Measurements from ENCODE around the gene CACNA1D.

Gene CACNA1D

DNA sequence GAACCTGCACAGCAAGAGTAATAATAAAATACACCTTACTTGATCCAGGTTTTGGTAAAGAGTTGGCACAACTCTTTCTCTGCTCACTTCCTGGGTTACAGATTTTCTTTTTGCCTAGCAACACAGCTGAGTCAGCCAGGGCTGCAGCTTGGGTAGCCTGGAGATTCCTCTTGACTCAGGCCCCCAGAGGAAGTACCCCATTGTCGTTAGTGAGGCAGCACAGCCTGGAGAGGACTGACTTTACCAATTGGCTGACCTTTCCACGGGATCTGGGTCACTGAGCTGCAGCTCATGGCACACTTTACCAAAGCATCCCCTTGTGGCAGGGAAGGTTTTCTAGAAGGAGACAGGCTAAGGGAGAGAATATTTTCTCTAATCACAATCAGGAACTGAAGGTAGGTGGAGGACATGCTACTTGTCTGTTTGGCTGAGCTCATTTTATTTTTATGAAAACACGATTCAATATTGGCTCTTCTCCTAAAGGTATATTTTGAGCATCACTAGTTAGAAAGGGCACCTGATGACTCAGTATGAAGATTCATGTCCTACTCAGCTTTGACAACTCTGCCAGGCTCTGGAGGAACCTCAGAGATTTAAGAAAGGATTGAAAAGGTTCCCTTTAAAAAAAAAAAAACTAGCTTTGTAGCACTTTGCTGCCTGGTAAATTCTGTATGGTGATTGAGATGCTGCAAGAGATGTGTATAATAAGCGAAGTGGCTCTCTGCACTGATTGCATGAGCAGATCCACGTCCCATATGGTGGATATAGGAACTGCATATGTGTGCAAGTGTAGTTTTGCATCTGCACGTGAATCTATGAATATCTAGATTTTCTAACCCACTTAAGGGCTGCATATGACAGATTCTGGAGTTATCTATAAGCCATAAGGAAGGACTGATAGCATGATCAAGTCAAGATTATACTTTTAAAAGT lies 227.0 kb downstream of the CACNA1D start:
- no peak for DNase-seq

DNA sequence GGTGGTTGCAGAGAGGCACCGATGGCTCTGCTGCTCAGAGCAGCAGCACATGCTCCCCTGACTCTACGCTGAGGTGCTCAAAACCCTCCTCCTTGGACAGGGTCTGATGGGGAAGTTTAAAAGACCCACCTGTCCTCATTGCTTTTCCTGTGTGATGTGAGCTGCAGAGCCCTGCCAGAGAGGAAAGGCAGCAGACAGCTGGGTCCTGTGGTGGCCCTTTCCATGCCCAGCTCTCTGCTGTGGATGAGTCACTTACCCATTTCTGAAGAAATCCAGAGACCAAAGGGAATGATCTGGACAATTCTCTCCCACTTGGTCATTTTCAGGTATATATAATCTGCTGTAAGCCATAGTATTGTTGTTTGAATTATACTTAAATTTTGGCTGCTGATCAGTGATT lies 230.2 kb downstream of the CACNA1D start:
- no peak for DNase-seq

DNA sequence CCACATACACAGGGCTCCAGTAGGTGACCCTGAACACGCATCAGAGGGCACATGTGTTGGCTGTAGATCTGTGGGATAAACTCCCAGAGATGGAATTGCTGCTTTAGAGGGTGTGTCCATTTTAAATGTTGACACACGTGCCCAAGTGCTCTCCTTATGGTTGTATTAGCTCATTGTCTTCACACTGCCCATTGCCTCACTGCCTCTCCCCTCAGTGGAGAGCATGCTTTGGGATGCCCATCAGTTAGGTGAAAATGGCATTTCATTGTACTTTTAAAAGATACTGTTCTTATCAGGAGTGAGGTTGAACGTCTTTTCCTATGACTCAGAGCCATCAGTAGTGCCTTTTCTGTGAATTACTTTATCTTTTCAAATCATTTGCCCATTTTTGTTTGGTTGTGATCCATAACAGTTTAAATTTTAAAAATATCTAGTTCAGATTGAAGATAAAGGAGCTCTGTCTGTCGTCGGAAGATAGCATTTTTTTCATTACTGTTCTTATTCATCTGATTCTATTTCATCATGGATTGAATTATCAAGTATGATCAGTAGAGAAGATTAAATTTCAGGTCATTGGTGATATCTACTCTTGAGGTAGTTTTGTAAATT lies 231.1 kb downstream of the CACNA1D start:
- no peak for DNase-seq

DNA sequence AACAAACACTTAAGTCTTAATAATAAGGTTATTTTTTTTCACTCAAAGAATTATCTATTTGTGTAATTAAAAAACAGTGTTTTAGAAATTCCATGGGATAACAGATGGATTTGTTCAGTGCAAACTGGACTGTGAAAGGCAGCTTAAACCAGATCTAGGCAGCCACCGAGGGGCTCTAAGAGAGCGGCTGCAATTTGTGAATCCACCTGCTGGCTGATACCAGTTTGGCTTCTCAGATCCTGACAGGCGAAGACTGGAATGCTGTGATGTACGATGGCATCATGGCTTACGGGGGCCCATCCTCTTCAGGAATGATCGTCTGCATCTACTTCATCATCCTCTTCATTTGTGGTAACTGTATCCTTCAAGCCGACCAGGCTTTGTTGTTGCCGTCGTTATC lies 232.2 kb downstream of the CACNA1D start:
- no peak for DNase-seq

DNA sequence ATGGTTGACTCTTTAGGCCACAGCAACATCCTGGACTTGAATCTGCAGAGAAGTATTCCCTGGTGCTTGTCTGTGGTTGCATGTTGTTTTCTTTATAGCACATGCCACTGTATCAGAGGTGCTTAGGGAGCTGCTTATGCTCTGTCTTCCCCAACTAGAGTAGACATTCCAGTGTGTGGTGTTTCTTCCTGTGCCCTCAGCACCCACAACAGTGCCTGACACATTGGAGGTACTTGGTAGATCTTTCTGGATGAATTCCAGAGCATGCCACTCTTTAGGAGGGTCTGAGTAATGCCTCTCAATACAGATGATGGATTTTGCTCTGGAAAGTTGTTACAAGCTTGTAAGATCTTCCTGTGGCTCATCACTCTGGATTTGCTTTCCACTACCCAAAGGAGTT lies 234.2 kb downstream of the CACNA1D start:
- DNase-seq, result no peak

DNA sequence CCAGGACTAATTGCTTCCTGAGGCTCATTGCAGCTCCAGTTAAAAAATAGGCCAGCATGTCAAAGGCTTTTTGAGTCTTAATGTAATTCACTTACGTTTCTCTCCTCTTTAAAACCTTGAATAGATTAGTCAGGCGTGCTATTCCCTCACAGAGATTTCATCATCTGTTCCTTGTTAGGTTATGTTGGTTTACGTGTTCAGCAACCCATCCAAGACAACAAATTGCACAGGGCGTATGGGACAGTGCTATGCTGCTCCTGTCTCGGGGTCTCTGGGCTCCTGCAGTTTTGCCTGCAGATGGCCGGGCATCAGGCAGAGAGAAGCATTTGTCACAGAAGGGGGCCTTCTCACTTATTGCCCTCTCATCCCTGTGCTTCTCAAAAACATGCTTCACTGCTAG lies 234.7 kb downstream of the CACNA1D start:
- no peak for DNase-seq

DNA sequence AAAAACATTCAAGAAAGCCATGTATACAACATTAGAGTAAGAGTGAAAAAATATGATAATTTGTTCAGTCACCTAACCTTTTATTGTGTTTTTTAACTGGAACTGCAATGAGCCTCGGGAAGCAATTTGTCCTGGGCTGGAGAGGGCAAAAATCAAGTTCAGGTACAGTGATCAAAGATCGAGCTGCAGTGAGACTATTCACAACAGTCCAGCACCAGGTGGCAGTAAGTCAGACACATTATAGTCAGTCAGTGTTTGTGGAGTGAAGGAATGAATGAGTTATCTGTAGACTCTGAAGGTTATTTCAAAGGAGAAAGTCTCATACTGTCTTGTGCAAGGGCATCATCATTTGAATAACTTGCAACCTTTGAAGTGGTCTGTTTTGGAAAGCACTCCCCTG lies 235.2 kb downstream of the CACNA1D start:
- no peak for DNase-seq

DNA sequence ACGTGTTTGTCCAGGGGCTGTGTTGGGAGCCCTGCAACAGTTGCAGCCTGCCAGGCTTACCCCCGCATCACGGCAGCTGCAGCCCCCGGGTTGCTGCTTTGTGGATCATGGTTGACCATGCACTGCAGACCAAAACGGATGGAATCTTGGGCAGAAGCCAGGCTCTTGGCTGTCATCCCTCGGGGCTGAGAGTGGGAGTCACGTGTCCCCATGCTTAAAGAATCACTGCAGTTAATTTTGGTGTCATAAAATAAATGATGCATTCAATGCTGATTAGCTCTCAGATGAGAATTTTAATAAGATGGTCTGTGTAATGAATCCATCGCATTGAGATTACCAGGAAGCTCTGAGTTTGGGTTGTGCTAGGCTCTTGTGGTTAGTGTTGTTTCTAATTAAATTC lies 236.2 kb downstream of the CACNA1D start:
- DNase-seq, result no peak

DNA sequence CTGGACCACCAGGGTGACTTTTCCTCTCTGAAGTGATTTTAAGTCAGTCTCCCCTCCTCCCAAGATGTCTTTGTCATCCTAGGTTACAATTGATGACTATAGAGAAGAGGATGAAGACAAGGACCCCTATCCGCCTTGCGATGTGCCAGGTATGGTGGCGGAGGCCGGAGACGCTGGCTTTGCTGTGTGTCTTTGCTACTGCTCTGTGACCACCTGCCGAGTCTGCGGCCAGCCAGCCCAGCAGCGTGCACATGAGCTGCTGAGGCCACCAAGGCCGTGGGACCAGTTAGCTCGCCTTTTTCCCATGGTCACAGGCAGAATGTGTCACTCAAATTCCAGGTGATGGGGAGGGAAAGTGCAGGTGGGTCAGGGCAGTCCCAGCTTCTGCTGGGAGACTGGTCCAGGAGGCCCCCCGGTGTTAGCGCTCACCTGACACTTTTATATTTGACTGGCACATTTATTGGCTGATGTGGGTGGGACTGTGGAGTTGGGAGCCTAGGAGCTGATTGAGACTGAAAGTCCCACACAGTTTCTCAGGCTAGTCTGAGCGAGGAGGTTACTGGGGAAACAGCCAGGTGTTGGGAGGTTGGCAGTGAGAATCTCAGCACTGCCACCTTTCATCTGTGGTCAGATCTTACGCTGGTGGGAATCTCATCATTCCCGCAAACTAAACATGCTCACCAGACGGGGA lies 237.7 kb downstream of the CACNA1D start:
- no peak for DNase-seq

DNA sequence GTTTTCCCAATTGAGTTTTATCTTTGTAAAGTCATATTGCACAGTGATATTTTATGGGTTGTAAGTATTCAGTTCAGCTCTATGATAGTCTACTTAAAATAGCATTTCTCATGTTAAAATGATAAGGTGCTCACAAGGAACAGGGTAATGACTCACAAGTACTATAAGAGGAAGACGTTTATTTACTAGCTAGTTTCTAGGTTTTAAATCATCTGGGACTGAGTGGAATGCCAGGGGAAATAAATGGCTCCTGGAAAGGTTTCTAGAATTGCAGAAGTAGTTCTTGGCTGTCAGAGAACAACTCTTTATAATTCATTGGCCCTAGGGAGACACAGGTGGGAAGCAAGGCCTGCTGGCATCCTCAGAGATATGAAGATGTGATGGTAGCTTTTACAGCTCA lies 239.0 kb downstream of the CACNA1D start:
- DNase-seq, result no peak

DNA sequence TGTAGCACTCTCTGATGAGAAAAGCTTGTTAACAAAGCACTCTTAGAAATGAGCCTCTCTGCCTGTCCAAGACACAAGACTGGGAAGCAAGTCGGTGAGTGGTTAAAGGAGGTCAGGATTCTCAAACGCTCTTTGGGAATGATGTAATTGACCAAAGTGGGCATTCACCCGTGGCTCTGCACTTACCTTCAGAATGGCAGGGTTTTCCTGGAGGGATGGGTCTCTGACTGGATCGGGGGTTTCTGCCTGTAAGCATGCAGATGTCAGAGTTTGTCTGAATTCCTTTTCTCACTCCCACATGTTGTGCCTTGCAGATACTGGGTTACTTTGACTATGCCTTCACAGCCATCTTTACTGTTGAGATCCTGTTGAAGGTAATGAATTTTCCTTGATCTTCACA lies 245.6 kb downstream of the CACNA1D start:
- no peak for DNase-seq

DNA sequence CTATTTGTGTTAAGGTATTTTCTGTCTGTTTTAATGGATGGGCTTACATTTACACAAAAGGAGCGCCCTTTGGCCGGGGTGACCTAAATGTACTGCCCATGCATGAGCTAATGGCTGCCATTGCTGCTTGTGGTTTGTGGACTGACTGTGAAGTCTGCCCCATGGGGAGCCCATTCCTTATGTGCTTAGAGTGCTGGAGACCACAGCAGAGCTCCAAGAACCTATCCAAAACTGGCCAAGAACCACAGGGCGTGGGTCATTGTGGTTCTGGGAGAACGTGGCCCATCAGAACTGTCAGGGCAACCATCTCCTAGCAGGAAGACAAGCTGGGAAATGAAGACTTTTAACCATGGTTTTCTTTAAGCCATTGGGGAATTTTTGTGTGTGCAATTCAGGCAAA lies 246.5 kb downstream of the CACNA1D start:
- no peak for DNase-seq

DNA sequence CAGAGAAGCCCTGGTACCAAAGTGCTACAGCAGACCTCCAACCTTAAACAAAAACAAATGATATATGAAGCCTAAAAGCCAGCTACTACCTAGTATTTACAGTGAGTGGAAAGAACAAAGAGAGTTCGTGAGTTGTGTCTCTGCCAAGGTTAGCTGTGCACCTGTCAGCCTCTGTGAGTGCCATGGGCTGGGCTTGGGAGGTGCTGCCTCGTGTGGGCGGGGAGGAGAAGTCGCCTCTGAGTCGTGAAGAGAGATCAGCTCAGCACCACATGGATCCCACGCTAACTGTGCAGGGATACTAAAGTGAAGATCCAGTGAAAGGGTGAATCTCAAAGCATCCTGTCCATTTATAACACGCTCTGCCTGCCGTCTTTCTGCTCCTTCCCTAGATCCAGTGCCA lies 249.9 kb downstream of the CACNA1D start:
- DNase-seq, result no peak

DNA sequence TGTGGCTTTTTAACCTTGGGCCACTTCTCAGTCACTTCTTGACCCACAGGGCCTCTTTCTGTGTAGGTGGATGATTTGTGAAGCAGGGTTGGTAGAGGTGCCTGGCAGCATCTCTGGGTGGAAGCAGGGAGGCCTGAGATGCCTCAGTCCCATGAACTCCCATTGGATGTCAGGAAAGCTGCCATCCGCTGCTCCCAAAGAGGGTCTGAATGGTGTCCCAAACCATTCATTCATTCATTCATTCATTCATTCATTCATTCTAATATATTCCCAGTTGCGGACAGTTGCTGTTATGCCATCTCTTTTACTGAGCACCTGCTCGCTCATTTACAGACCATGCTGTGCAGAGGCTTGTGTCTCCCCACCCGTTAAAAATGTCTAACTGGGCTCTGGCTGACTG lies 253.1 kb downstream of the CACNA1D start:
- DNase-seq, result no peak

DNA sequence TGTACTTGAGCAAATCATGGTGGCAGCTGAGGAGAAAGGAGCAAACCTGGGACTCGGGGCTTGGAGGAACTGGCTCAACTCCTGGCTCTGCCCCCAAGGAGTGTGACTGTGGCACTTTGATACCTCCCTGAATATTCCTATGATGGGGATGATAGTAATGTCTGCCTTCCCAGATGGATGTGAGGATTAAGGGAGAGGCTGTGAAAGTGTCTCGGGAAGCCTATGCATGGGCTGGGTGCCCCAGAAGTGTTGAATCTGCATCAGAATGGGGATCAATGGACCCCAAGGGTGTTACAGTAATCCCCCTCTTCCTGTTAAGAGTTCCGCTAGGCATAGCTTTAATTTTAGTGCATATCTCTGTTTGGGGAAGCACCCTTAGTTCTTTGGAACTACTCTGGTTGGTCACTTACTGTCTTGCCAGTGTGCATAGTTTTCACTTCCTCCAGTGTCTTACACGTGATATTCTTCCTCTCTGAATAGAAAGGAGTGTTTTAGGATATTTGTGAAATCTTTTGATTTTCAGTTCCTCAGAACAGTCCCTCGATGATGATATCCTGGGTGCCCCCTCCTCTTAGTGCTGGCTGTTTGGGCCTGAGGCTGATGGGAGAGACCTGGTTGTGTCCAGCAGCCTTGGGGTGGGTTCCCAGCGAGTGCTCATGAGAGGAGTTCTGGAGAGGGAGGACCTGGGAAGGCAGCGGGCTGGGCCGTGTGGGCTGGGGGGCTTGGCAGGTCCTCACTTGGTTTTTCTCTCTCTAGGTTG lies 254.3 kb downstream of the CACNA1D start:
- DNase-seq, result no peak

DNA sequence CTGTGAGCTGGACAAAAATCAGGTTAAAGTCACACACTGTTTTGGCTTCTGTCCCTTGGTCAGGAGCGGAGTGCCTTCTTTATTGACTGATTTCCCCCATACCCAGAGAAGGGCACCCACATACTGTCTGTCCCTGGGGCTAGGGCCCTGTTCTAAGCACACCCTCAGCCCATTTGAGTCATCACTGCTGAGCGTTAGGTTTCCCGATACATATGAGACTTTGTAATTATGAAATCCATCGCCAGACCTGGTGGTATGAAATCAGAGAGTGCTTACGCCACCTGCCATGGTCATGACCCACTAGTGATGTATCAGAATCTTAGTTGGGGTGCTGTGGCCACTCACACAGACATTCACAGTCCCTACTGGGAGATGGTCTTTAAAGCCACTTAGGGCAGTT lies 255.0 kb downstream of the CACNA1D start:
- DNase-seq, result no peak

DNA sequence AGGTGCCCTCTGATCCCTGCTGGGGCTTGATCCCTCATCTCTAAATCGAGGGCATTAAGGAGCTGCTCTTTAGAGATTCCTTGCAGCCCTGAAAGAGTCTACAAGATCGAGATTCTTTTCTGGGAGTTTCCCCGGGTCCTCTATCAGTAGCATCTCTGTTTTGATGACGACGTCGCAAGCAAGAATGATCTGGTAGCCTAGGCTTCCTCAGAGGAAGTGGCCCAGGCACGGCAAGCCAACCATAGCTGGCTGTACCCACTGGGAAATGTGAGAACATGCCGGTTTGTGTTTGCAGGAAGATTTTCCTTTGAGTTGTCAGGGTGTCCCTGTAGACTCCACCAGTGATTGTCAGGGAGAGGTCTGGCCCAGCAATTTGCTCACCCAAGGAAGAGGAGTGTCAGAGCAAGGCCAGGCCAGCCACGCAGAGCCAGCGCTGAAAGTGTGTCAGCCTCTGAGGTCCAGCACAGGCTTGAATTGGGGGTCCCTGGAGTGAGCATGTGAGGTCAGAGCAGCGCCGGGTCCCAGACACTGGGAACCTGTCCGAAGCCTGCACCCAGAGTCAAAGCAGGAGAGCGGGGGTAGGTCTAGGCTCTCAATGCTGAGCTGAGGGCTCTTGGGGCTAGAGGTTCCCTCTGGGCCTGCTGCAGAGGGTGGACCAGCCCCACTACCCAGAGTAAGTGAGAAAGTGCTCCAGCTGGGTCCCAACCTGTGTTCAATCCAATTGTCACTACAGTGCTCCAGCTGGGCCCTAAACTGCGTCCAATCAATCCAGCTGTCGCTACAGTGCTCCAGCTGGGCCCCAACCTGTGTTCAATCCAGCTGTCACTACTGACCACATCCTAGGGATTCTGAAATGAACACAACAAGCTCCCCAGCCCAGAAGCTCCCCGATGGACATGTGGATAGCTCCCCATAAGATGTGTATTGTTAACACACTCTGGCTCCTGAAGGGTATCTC lies 256.1 kb downstream of the CACNA1D start:
- DNase-seq, result no peak

DNA sequence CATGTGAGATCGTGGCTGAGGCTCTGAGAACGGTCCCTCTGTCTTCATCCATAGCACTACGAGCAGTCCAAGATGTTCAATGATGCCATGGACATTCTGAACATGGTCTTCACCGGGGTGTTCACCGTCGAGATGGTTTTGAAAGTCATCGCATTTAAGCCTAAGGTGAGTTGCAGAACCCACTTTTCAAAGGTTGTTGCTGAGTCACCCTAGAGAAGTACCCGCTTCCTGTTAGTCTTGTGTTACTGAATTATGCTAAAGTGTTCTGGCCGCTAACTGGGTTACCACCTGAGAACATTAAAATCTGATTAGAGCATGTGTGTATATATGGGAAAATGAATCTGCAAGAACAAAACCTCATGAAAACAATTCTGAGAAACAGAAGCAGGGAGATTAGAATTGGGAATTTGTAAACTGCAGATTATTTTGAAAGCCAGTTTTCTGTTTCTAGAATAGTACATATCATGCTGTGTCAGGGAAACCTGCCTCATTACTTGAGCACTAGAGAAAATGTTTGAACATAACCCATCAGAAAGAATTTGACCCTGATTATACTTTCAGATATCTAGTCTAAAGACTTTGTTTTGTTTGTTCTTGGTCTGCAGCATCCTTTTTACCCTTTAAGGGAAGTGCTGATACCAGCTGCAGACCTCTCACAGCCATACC lies 259.2 kb downstream of the CACNA1D start:
- DNase-seq, result no peak

DNA sequence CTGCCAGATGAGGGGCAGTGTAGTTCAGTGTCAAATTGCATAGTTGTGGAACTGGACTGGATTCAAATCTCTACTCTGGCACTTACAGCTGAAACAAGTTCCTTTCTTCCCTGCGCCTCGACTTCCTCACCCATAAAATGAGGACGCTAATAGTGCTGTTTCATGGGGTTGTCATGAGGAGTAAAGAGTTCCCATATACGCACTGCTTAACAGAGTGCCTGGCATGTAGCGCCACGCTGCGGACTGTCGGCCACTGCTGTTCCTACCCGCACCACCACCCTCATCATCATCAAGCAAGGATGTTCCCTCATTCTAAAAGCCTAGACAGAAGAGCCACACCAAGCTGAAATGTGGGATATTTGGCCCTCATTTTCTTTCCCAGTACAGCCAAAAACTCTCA lies 259.9 kb downstream of the CACNA1D start:
- no peak for DNase-seq

DNA sequence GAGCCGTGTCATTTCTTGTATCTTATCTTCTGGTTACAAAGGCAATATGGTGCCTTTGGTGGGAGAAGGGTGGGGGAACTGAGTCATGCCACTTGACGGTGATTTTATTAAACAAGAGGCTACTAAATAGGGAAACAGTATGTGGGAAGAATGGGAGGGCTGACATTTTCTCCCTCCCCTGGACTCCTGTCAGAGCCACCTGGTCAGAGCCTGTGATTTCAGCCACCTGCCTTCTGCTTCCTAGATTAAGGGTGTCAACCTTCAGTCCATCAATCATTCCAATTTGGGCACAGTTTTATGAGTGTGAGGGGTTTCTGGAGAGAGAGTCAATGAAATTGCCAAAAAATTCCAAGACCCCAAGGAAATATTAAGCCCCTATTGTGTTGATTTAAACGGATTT lies 264.4 kb downstream of the CACNA1D start:
- DNase-seq, result no peak

DNA sequence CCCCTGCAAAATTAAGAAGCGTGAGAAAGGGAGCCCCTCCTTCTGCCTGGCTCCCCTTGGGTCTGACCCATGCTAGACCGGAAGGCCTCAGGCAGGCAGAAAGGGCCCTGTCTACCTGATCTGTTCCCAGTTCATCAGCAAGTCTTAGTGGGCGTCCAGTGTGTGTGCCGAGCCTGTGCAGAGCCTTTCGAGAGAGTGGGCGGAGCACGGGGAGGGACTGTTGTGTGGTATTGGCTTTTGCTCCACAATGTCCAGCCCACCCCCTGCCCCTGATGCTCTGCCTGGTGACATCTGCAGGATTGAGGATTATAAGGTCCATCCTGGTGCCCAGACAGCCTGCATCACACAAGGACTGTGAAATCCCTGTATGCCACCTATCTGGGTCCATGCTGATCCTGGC lies 268.9 kb downstream of the CACNA1D start:
- no peak for DNase-seq

Measured in 8988T (cell line).